ENCODE results near the gene PRKCI.
"Not testable (repeated sequence)": the region's sequence is repeated elsewhere in the genome, so short reads cannot be mapped to it uniquely, and the experiment has no call there.

The PRKCI gene

GRCh38 chr3:170220871-170221270 is 1.4 kb upstream of the PRKCI start:
- no peak for DNase-seq
- intact Hi-C loops (cut with DNase I): loop anchor here (5.0 kb wide), 1 partner anchor 136 kb away; the partner anchor contains the start of gene SKIL

- DNase-seq: peak in 2 of 10 donors; percentile 16 to 73
- intact Hi-C loops (cut with DNase I): loop anchor here (1.0 to 5.0 kb wide), 2 partner anchors 42 to 134 kb away; partner anchors contain the start of genes PHC3 and SKIL
Measured at GRCh38 chr3:170222647-170223541, 670 bp downstream of the PRKCI start.

- no peak for DNase-seq
- intact Hi-C loops (cut with DNase I): no loop called here
Measured at GRCh38 chr3:170225166-170225565, 2.9 kb downstream of the PRKCI start.

- DNase-seq: no peak
- intact Hi-C loops (cut with DNase I): no loop called here
Measured at GRCh38 chr3:170226426-170226960, 4.3 kb downstream of the PRKCI start.

- no peak for DNase-seq
- intact Hi-C loops (cut with DNase I): no loop called here
Measured at GRCh38 chr3:170228093-170228766, 6.0 kb downstream of the PRKCI start.

GRCh38 chr3:170232266-170232665 is 10.0 kb downstream of the PRKCI start:
- no peak for DNase-seq
- intact Hi-C loops (cut with DNase I): no loop called here

GRCh38 chr3:170233530-170233929 is 11.3 kb downstream of the PRKCI start:
- intact Hi-C loops (cut with DNase I): no loop called here
- no peak for DNase-seq

GRCh38 chr3:170240142-170240541 is 17.9 kb downstream of the PRKCI start:
- intact Hi-C loops (cut with DNase I): no loop called here

GRCh38 chr3:170240671-170241070 is 18.4 kb downstream of the PRKCI start:
- intact Hi-C loops (cut with DNase I): no loop called here
- no peak for DNase-seq

More at GRCh38 chr3:170240142-170240541, 17.9 kb downstream of the PRKCI start:
- DNase-seq: no peak

- intact Hi-C loops (cut with DNase I): no loop called here
- no peak for DNase-seq
Measured at GRCh38 chr3:170244576-170244975, 22.4 kb downstream of the PRKCI start.

- intact Hi-C loops (cut with DNase I): no loop called here
Measured at GRCh38 chr3:170247875-170248274, 25.7 kb downstream of the PRKCI start.

GRCh38 chr3:170256597-170256996 is 34.4 kb downstream of the PRKCI start:
- no peak for DNase-seq
- intact Hi-C loops (cut with DNase I): no loop called here

More at GRCh38 chr3:170247875-170248274, 25.7 kb downstream of the PRKCI start:
- no peak for DNase-seq

- no peak for DNase-seq
- intact Hi-C loops (cut with DNase I): no loop called here
Measured at GRCh38 chr3:170257145-170257544, 34.9 kb downstream of the PRKCI start.

- intact Hi-C loops (cut with DNase I): no loop called here
- DNase-seq: no peak
Measured at GRCh38 chr3:170258105-170258487, 35.9 kb downstream of the PRKCI start.

- no peak for DNase-seq
- intact Hi-C loops (cut with DNase I): no loop called here
Measured at GRCh38 chr3:170259907-170260306, 37.7 kb downstream of the PRKCI start.

- no peak for DNase-seq
- intact Hi-C loops (cut with DNase I): no loop called here
Measured at GRCh38 chr3:170267793-170268192, 45.6 kb downstream of the PRKCI start.

GRCh38 chr3:170269673-170270254 is 47.5 kb downstream of the PRKCI start:
- intact Hi-C loops (cut with DNase I): not testable (repeated sequence)

GRCh38 chr3:170270282-170270881 is 48.2 kb downstream of the PRKCI start:
- intact Hi-C loops (cut with DNase I): no loop called here
- no peak for DNase-seq

More at GRCh38 chr3:170269673-170270254, 47.5 kb downstream of the PRKCI start:
- not testable (repeated sequence) for DNase-seq

GRCh38 chr3:170274641-170275040 is 52.4 kb downstream of the PRKCI start:
- no peak for DNase-seq
- intact Hi-C loops (cut with DNase I): no loop called here

GRCh38 chr3:170275832-170276231 is 53.6 kb downstream of the PRKCI start:
- intact Hi-C loops (cut with DNase I): no loop called here
- no peak for DNase-seq

All from posterior cingulate gyrus (tissue), 11 donors.